Prostate gland (tissue), 2 donors: ENCODE measurements around the gene OST4. TPM values are rescaled to one million over a fixed set of nuclear protein-coding genes. Genes with fewer than 3 reads are reported as not detected.

Experiments
- DNase-seq: peaks from one replicate; pipeline ENCODE4 v3.0.0-alpha.2; 2019; ENCODE audit warnings: low spot score
- H3K27ac ChIP-seq, 2 donors: fragments of 200-600 bp; sonication (generic); 2 replicates each; pipeline ENCODE4 v1.5.1; 2017 to 2019
- H3K27me3 ChIP-seq: fragments of 200-600 bp; sonication (generic); replicated peaks from 2 replicates; pipeline ENCODE4 v1.5.1; 2019; ENCODE audit not compliant: insufficient read depth
- H3K36me3 ChIP-seq, 2 donors: fragments of 200-600 bp; sonication (generic); 1 replicate in 1 of 2; 2 replicates in 1 of 2; pipeline versions ENCODE4 v1.5.1 to v1.8.1; 2017 to 2019
- H3K4me1 ChIP-seq: fragments of 200-600 bp; sonication (generic); replicated peaks from 2 replicates; pipeline ENCODE4 v1.5.1; 2019
- H3K4me3 ChIP-seq, 2 donors: fragments of 200-600 bp; sonication (generic); 2 replicates each; pipeline ENCODE4 v1.5.1; 2017 to 2019
- H3K9me3 ChIP-seq: fragments of 200-600 bp; sonication (generic); 2 replicates; pipeline ENCODE4 v1.5.1; 2017
- CTCF ChIP-seq, 4 experiments: fragments of 200-600 bp in 2 of 4; fragments of 450-650 bp in 2 of 4; sonication (generic) in 2 of 4; IDR thresholded peaks; 1 replicate in 3 of 4; 2 replicates in 1 of 4; pipeline ENCODE4 v1.5.1; 2016 to 2019; ENCODE audit warnings: antibody characterized with exemption in 4 of 4, mild to moderate bottlenecking in 2 of 4, moderate library complexity in 2 of 4
- POLR2A ChIP-seq: fragments of 450-650 bp; IDR thresholded peaks from one replicate; pipeline ENCODE4 v1.6.1; 2016; ENCODE audit warnings: antibody characterized with exemption, mild to moderate bottlenecking
- POLR2AphosphoS5 ChIP-seq: sonication (generic); formaldehyde crosslinking; IDR thresholded peaks from one replicate; pipeline ENCODE4 v1.6.1; 2017; ENCODE audit warnings: antibody characterized with exemption
- WGBS: methylation state at CpG from one replicate; pipeline ENCODE4 v1.1.5; 2018; 5-methylcytosine and 5-hydroxymethylcytosine counted together
- intact Hi-C: fragments of 100-400 bp; cut with DNase I; formaldehyde crosslinking; loops from one replicate; pipeline ENCODE4 v1.14.2; 2022
- total RNA-seq, 2 donors: library from RNA; depleted of rRNA; stranded (reverse); fragments of >200 nt; gene quantifications; one replicate each; pipeline ENCODE4 v1.1.0, GENCODE V29; 2016

OST4 gene
- total RNA-seq, 2 donors from 2014 or later, result 246 to 317 TPM

GRCh38 chr2:27025861-27026851 is 45.3 kb downstream of the OST4 start:
- no peaks in the 10 kb centered on the region for H3K27me3 ChIP-seq
- peaks cover 0 to 8% of the 10 kb centered on the region in 2 donors for H3K36me3 ChIP-seq
- DNase-seq, result no peak
- TF ChIP-seq POLR2AphosphoS5 (no peak), CTCF (IDR thresholded peaks at IDR 0.05) (no peak), POLR2A (no peak)
- H3K27ac ChIP-seq, result no peak overlapping the region
- H3K4me1 ChIP-seq, result no peaks in the 10 kb centered on the region
- WGBS, result 85% methylated on average over 24 of the region's 24 CpGs
- intact Hi-C loops, result no loop called here
- no peaks in the 10 kb centered on the region for H3K9me3 ChIP-seq
- H3K4me3 ChIP-seq, result no peak overlapping the region

- intact Hi-C loops, result no loop called here
- H3K9me3 ChIP-seq, result no peaks in the 10 kb centered on the region
- WGBS, result 90% methylated on average over 13 of the region's 13 CpGs
- DNase-seq, result no peak
- TF ChIP-seq POLR2A (no peak), POLR2AphosphoS5 (no peak), CTCF (IDR thresholded peaks at IDR 0.05) (no peak)
- H3K27ac ChIP-seq, result no peak overlapping the region
- no peaks in the 10 kb centered on the region for H3K27me3 ChIP-seq
- peaks cover 0 to 8% of the 10 kb centered on the region in 2 donors for H3K36me3 ChIP-seq
- no peaks in the 10 kb centered on the region for H3K4me1 ChIP-seq
- no peak overlapping the region for H3K4me3 ChIP-seq
Observed at GRCh38 chr2:27025281-27025800, 46.1 kb downstream of the OST4 start.

DNA sequence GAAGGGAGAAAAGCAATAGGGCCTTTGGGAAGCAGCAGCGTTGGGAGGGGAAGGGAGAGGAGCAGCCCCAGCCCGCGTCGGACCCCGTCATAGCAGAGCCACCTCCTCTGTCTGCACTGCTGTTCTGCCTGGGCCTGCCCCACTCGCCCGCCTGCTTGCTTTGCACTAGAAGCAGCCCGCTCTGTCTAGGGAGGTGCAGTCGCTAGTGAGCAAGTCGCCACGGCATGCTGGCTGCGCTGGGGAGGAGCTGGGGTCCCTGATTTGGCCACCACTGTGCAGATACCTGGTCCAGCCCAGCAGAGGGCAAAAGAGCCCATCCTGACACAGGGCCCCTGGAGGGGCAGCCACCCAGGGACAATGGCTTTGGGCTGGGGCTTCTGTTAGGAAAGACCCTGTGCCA is 46.6 kb downstream of the OST4 start:
- no peak for TF ChIP-seq POLR2A
- TF ChIP-seq CTCF (IDR thresholded peaks at IDR 0.05), result no peak
- no peak for TF ChIP-seq POLR2AphosphoS5
- no peak overlapping the region for H3K4me3 ChIP-seq
- H3K4me1 ChIP-seq, result no peaks in the 10 kb centered on the region
- intact Hi-C loops, result no loop called here
- no peak for DNase-seq
- H3K27ac ChIP-seq, result no peak overlapping the region
- WGBS, result 70% methylated on average over 12 of the region's 12 CpGs
- H3K9me3 ChIP-seq, result no peaks in the 10 kb centered on the region
- no peaks in the 10 kb centered on the region for H3K27me3 ChIP-seq
- peaks cover 0 to 8% of the 10 kb centered on the region in 2 donors for H3K36me3 ChIP-seq

DNA sequence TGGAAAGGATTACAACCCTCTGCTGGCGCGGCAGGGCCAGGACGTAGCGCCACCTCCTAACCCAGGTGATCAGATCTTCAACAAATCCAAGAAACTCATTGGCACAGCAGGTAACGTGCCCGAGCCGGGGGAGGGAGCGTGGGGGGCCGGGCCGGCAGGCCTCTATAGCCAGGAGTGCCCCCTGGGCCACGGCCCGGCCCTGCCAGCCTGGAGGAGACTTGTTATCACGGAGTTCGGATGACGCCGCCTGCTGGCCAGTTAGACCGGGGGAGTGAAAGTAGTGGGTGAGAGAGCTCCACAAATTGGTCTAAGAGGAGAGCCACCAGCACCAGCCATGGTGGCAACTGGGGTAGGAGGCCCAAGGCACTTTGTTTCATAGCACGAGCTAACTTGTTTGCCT is 47.3 kb downstream of the OST4 start:
- intact Hi-C loops, result no loop called here
- no peak for TF ChIP-seq CTCF (IDR thresholded peaks at IDR 0.05)
- no peak for TF ChIP-seq POLR2A
- H3K9me3 ChIP-seq, result no peaks in the 10 kb centered on the region
- DNase-seq, result no peak
- WGBS, result 76% methylated on average over 18 of the region's 18 CpGs
- H3K36me3 ChIP-seq, result peaks cover 0 to 8% of the 10 kb centered on the region in 2 donors
- no peak overlapping the region for H3K27ac ChIP-seq
- no peak overlapping the region for H3K4me3 ChIP-seq
- H3K27me3 ChIP-seq, result no peaks in the 10 kb centered on the region
- H3K4me1 ChIP-seq, result no peaks in the 10 kb centered on the region

GRCh38 chr2:27023740-27024139 is 47.7 kb downstream of the OST4 start:
- intact Hi-C loops, result no loop called here
- no peak for TF ChIP-seq POLR2A
- no peak for TF ChIP-seq CTCF (IDR thresholded peaks at IDR 0.05)
- TF ChIP-seq POLR2AphosphoS5, result no peak
- Histone ChIP-seq H3K36me3 (peaks cover 0 to 8% of the 10 kb centered on the region in 2 donors), H3K9me3 (no peaks in the 10 kb centered on the region), H3K27me3 (no peaks in the 10 kb centered on the region), H3K4me1 (no peaks in the 10 kb centered on the region), H3K4me3 (no peak overlapping the region), H3K27ac (no peak overlapping the region)
- no peak for DNase-seq
- WGBS, result 90% methylated on average over 7 of the region's 7 CpGs
